ENCODE measurements around the gene MAN2A2.

DNA sequence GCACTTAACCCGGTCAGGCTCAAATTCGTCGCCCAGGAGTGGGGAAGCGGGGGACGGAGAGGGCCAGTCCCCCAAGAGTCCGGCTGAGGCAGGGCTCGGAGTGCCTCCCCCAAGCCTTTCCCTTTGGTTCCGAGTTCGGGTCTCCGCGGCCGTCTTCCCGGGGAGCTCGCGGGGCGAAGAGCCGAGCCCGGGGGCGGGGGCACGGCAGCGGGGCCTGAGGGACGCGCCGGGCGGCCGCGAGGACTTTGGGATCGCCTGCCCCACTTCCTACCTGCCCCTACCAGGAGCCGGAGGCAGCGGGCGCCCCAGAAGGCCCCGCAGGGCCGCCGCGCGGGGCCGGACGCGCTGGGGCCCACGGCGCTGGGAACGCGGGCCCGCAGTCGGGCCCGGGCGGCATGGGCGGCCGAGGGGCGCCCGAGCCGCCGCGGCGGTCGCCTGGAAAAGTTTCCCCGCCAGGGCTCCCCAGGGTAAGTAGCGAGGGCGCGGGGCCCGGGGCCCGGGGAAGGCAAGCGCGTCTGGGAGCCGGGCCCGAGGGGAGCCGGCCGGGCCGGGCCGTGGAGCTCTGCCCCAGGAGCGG, 31.9 kb upstream of the MAN2A2 start:
- TF ChIP-seq POLR2A (IDR thresholded peaks at IDR 0.05; ENCODE audit: low read depth, low read length) = peak; percentile 17
- TF ChIP-seq, protein P1, sequence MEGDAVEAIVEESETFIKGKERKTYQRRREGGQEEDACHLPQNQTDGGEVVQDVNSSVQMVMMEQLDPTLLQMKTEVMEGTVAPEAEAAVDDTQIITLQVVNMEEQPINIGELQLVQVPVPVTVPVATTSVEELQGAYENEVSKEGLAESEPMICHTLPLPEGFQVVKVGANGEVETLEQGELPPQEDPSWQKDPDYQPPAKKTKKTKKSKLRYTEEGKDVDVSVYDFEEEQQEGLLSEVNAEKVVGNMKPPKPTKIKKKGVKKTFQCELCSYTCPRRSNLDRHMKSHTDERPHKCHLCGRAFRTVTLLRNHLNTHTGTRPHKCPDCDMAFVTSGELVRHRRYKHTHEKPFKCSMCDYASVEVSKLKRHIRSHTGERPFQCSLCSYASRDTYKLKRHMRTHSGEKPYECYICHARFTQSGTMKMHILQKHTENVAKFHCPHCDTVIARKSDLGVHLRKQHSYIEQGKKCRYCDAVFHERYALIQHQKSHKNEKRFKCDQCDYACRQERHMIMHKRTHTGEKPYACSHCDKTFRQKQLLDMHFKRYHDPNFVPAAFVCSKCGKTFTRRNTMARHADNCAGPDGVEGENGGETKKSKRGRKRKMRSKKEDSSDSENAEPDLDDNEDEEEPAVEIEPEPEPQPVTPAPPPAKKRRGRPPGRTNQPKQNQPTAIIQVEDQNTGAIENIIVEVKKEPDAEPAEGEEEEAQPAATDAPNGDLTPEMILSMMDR (IDR thresholded peaks at IDR 0.05; ENCODE audit: extremely low read depth in 1 of 2, insufficient read depth in 1 of 2, low read depth in 1 of 2, low read length in 2 of 2) = no peak
- no peak for TF ChIP-seq POLR2AphosphoS5 (IDR thresholded peaks at IDR 0.05; ENCODE audit: insufficient read depth, low read depth, low read length)
- TF ChIP-seq JUN (IDR thresholded peaks at IDR 0.05; ENCODE audit: borderline replicate concordance, insufficient read depth, insufficient read length, low read depth) = no peak
- no peak for TF ChIP-seq FOS (IDR thresholded peaks at IDR 0.05; ENCODE audit: borderline replicate concordance, insufficient read depth, low read length)
- no peak for TF ChIP-seq EZH2 (IDR thresholded peaks at IDR 0.05; ENCODE audit: borderline replicate concordance, low read depth, low read length, severe bottlenecking)
- TF ChIP-seq, protein P2, sequence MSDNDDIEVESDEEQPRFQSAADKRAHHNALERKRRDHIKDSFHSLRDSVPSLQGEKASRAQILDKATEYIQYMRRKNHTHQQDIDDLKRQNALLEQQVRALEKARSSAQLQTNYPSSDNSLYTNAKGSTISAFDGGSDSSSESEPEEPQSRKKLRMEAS (IDR thresholded peaks at IDR 0.05; ENCODE audit: insufficient read depth, insufficient read length) = no peak
- no peak for TF ChIP-seq GATA2 (IDR thresholded peaks at IDR 0.05; ENCODE audit: insufficient read depth, insufficient read length, low read depth, low read length)
